OCI-LY3 (cell line): ENCODE measurements around the gene NKX1-2.

Experiments used
- H2AFZ ChIP-seq: fragments of 200-600, 300-600 bp; shearing (Covaris generic); 2 replicates; pipeline ENCODE4 v1.6.0; 2014; ENCODE audit warnings: antibody characterized with exemption, low read depth, low read length
- H3K27ac ChIP-seq: fragments of 200-600, 300-600 bp; sonication (generic); 2 replicates; pipeline ENCODE4 v1.5.1; 2014; ENCODE audit warnings: mild to moderate bottlenecking, low read length, moderate library complexity, mixed read lengths
- H3K27me3 ChIP-seq: fragments of 200-600, 300-600 bp; sonication (generic); 2 replicates; pipeline ENCODE4 v1.6.1; 2014; ENCODE audit warnings: low read depth, low read length, mixed read lengths
- H3K36me3 ChIP-seq: fragments of 200-600, 300-600 bp; sonication (generic); replicated peaks from 2 replicates; pipeline ENCODE3; 2014; ENCODE audit warnings: low read depth, low read length, mixed read lengths
- H3K4me1 ChIP-seq: fragments of 300-600, 200-600 bp; sonication (generic); 2 replicates; pipeline ENCODE4 v1.6.1; 2014; ENCODE audit warnings: low read length, mixed read lengths
- H3K4me2 ChIP-seq: fragments of 200-600, 300-600 bp; sonication (generic); 2 replicates; pipeline ENCODE4 v1.6.1; 2014; ENCODE audit warnings: low read length, mixed read lengths
- H3K4me3 ChIP-seq: fragments of 300-600, 200-600 bp; sonication (generic); 2 replicates; pipeline ENCODE4 v1.5.1; 2014; ENCODE audit warnings: antibody characterized with exemption, mild to moderate bottlenecking, low read length, moderate library complexity
- H3K79me2 ChIP-seq: fragments of 300-600, 200-600 bp; shearing (Covaris generic); 2 replicates; pipeline ENCODE4 v1.6.1; 2014; ENCODE audit warnings: mild to moderate bottlenecking, low read length, mixed read lengths
- H3K9ac ChIP-seq: fragments of 300-600, 200-600 bp; shearing (Covaris generic); 2 replicates; pipeline ENCODE4 v1.6.0; 2014; ENCODE audit warnings: mild to moderate bottlenecking, low read length, moderate library complexity
- H3K9me3 ChIP-seq: fragments of 200-600, 300-600 bp; shearing (Covaris generic); 2 replicates; pipeline ENCODE4 v1.6.1; 2014; ENCODE audit warnings: low read length, mixed read lengths; ENCODE audit not compliant: insufficient read depth
- H4K20me1 ChIP-seq: fragments of 200-600, 300-600 bp; sonication (generic); 2 replicates; pipeline ENCODE4 v1.6.1; 2016; ENCODE audit warnings: low read length, mixed read lengths; ENCODE audit not compliant: insufficient read depth
- EZH2phosphoT487 ChIP-seq: fragments of 200-600 bp; shearing (Covaris generic); IDR thresholded peaks from 2 replicates; pipeline ENCODE4 v1.6.1; 2018; ENCODE audit warnings: antibody characterized with exemption, mixed run types, low read depth
- TF ChIP-seq, protein P1 (sequence below): fragments of 200-600, 300-600 bp; sonication (generic); IDR thresholded peaks from 2 replicates; pipeline ENCODE4 v1.5.1; 2014; ENCODE audit warnings: antibody characterized with exemption, low read length, low read depth

Gene NKX1-2

DNA sequence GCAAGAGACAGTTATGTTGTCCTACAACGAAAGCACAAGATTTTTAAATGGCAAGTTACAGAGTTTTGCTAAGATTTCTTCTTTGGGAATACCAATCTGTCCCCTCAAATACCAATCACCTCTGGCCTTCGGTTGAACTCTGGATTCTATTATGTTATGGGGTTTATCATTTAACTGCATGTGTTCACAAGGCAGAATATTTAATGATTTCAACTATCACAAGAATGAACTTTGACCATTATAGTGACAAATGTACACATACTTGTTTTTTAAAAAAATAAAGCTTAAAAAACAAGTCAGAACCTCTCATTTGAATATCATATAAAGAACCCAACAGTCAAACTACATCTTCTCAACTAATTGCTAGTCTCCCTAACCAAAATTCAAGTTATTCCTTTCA lies 42.4 kb downstream of the NKX1-2 start:
- Histone ChIP-seq H4K20me1 (no peaks in the 10 kb centered on the region), H3K4me2 (no peak overlapping the region), H3K4me1 (0 out of 2 replicates have a peak, but pooled peaks cover 3% of the 10 kb centered on the region), H3K9ac (no peak overlapping the region), H3K27me3 (no peaks in the 10 kb centered on the region), H2AFZ (no peak overlapping the region), H3K9me3 (no peaks in the 10 kb centered on the region), H3K36me3 (peaks cover 3% of the 10 kb centered on the region), H3K4me3 (no peak overlapping the region), H3K27ac (no peak overlapping the region), H3K79me2 (no peaks in the 10 kb centered on the region)
- TF ChIP-seq EZH2phosphoT487, result no peak
- TF ChIP-seq, protein P1, sequence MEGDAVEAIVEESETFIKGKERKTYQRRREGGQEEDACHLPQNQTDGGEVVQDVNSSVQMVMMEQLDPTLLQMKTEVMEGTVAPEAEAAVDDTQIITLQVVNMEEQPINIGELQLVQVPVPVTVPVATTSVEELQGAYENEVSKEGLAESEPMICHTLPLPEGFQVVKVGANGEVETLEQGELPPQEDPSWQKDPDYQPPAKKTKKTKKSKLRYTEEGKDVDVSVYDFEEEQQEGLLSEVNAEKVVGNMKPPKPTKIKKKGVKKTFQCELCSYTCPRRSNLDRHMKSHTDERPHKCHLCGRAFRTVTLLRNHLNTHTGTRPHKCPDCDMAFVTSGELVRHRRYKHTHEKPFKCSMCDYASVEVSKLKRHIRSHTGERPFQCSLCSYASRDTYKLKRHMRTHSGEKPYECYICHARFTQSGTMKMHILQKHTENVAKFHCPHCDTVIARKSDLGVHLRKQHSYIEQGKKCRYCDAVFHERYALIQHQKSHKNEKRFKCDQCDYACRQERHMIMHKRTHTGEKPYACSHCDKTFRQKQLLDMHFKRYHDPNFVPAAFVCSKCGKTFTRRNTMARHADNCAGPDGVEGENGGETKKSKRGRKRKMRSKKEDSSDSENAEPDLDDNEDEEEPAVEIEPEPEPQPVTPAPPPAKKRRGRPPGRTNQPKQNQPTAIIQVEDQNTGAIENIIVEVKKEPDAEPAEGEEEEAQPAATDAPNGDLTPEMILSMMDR, result no peak

DNA sequence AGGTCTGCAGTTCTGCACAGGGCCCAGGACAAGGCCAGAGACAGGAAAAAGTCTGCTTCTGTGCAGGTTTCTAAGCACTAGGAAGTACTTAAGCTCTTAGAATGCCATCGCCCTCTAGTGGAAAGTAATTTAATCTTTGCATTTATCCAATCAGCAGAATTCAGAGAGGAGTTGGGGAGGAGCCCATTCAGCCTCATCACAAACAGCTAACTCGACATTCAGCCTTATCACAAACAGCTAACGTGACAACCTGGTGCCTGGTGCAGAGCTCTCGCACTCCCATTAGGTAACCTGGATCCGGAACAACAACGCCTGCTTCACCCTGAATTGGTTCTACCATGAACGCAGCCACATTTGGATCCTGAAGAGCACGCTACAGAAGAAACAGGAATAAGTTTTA lies 46.3 kb downstream of the NKX1-2 start:
- no peak overlapping the region for H3K27ac ChIP-seq
- TF ChIP-seq, protein P1, result peak; percentile 56
- TF ChIP-seq EZH2phosphoT487, result no peak
- 0 out of 2 replicates have a peak overlapping the region, but pooled peaks have one; percentile 16 for H3K4me2 ChIP-seq
- H3K36me3 ChIP-seq, result peaks cover 6% of the 10 kb centered on the region
- no peak overlapping the region for H3K4me3 ChIP-seq
- H3K9ac ChIP-seq, result no peak overlapping the region
- no peaks in the 10 kb centered on the region for H3K27me3 ChIP-seq
- no peaks in the 10 kb centered on the region for H4K20me1 ChIP-seq
- H3K9me3 ChIP-seq, result no peaks in the 10 kb centered on the region
- H2AFZ ChIP-seq, result peak overlapping the region; percentile 56; the same call in 1 of the 2 replicates
- no peaks in the 10 kb centered on the region for H3K79me2 ChIP-seq
- 0 out of 2 replicates have a peak, but pooled peaks cover 3% of the 10 kb centered on the region for H3K4me1 ChIP-seq

DNA sequence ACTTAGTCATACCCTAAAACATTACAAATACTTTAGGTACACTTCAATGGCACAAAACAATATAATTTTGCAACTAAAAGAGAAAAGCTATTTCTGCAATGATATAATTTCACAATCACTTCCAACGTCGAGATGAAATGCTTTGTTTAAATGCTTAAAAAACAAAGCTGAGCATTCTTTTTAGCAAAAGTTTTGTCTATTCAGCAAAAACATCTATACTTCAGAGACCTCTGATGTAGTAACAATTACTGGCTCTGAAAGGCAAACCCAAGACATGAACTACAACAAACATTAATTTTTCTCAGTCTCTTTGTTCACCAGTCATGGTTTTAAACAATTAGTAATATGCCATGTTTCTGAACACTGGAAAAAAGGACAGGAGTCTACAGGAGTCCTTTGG lies 47.6 kb downstream of the NKX1-2 start:
- H4K20me1 ChIP-seq, result no peaks in the 10 kb centered on the region
- H3K4me2 ChIP-seq, result no peak overlapping the region
- 0 out of 2 replicates have a peak, but pooled peaks cover 3% of the 10 kb centered on the region for H3K4me1 ChIP-seq
- H3K79me2 ChIP-seq, result no peaks in the 10 kb centered on the region
- no peak overlapping the region for H3K9ac ChIP-seq
- peaks cover 6% of the 10 kb centered on the region for H3K36me3 ChIP-seq
- H3K27me3 ChIP-seq, result no peaks in the 10 kb centered on the region
- H3K27ac ChIP-seq, result no peak overlapping the region
- TF ChIP-seq, protein P1, result no peak
- no peak for TF ChIP-seq EZH2phosphoT487
- no peak overlapping the region for H2AFZ ChIP-seq
- no peaks in the 10 kb centered on the region for H3K9me3 ChIP-seq
- no peak overlapping the region for H3K4me3 ChIP-seq

DNA sequence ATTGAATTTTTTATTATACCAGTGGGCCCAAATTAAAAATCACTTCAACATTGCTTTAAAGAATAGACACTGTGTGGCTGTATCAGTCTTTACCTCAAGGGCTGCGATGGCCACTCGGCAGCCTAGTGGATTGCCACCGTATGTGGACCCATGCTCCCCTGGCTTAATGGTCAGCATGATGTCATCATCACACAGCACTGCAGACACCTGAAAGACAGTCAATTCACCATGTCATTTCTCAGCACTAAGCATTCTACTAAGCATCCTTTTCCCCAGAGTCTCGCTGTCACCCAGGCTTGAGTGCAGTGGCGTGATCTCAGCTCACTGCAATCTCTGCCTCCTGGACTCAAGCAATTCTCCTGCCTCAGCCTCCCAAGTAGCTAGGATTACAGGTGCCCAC lies 48.2 kb downstream of the NKX1-2 start:
- H2AFZ ChIP-seq, result no peak overlapping the region
- no peak overlapping the region for H3K27ac ChIP-seq
- H3K4me3 ChIP-seq, result no peak overlapping the region
- peaks cover 6% of the 10 kb centered on the region for H3K36me3 ChIP-seq
- H3K4me1 ChIP-seq, result 0 out of 2 replicates have a peak, but pooled peaks cover 3% of the 10 kb centered on the region
- H3K4me2 ChIP-seq, result no peak overlapping the region
- H3K9me3 ChIP-seq, result no peaks in the 10 kb centered on the region
- H3K27me3 ChIP-seq, result no peaks in the 10 kb centered on the region
- H3K79me2 ChIP-seq, result no peaks in the 10 kb centered on the region
- no peaks in the 10 kb centered on the region for H4K20me1 ChIP-seq
- H3K9ac ChIP-seq, result no peak overlapping the region
- no peak for TF ChIP-seq EZH2phosphoT487
- TF ChIP-seq, protein P1, result no peak
